GM18951 (cell line): Measurements from ENCODE around the gene MACC1.

Source experiments
- POLR2A ChIP-seq: IDR thresholded peaks from 4 replicates; pipeline ENCODE4 v1.6.1; 2011; ENCODE audit warnings: mild to moderate bottlenecking; ENCODE audit not compliant: insufficient read length, insufficient read depth; ENCODE audit errors: extremely low read depth
- in situ Hi-C: fragments of 300-500 bp; cut with MboI; formaldehyde crosslinking; loops from one replicate; pipeline ENCODE4 v1.12.0; 2022; ENCODE audit warnings: low sequenced_read_pairs, mixed read lengths, inconsistent platforms; ENCODE audit not compliant: unreplicated experiment

MACC1 gene

DNA sequence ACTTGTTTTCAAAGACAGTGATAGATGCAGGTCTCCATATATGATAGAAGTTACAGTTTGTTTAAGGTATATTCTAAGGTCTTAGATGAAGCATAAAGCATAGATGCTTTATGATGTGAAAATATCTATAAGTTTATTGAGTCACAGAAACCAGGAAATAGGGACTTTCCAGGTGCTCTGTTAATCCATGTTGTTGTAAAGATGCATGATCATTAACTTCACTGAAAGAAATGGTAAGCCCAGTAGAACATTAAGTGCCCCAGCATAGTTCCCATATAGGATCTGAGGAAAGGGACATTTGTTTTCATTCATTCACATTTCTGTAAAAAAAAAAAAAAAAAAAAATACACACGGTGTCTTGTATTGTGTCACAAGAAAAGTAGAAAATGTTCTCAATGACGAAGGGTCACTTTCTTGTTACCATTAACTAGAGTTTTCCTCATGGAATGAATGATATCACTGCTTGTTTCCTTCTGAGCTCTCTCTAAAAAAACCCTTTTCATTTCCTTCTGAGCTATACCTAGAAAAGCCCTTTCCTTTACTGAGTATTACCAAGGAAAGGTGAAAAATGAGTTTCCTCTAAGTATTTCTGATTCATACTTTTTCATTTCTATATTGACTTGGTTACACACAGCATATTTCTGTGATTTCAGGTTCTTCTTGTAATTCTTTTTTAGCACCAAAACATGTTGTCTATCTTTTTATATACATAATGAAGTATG, 105.2 kb downstream of the MACC1 start:
- TF ChIP-seq POLR2A = no peak
- in situ Hi-C loops = no loop called here

DNA sequence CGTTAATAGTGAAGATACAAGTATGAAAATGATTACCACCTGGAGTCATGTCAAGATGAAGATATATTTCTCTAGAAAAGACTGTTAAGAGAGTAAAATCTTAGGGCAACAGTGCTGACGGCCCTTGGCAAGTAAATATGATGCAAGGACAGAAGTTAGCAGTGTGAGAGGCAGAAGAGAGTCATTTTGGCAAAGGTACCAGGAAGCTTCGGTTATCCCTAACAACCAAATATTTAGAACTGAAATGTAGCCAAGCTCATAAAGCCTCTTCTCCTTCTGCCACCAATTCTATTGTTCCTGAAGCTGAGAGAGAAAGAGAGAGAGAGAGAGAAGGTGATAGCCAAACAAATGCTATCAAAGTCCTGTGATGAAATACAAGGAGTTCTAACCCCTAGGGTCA, 109.6 kb downstream of the MACC1 start:
- in situ Hi-C loops = no loop called here
- no peak for TF ChIP-seq POLR2A

DNA sequence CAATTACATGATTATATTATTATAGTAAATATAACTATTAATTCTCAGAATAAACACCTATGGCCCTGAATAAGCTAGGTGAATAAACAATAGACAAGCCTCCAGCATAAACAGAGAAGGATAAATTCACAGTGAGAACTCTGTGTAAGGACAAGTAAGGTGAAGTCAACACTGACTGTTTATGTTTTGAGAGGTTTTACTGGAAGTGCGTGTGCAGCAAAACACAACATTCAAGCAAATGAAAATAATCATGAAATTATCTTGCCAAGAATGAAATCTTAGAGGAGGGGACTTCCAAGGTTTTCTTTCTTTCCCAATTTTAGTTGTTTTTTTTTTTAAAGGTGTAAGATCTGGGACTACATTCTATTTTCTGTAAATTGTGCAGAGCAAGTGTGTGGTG, 112.5 kb downstream of the MACC1 start:
- TF ChIP-seq POLR2A = no peak
- in situ Hi-C loops = no loop called here

DNA sequence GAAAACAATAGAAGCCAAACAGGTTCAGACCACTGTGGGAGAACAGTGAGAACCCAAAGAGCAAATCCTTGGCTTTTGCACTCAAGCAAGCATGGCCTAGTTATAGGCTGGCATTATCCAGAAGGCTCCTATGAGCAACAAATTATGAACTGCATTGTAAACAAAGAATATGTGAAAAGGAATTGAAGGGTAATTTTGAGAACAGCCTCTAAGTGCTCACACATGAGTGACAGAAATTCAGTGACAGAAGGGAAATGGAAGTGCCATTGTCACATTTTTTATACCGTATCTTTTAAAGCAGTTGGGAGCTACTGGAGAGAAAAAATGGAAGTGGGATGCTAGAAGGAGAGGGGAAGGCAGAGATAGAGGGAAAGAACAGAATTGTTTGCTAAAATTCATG, 114.2 kb downstream of the MACC1 start:
- no peak for TF ChIP-seq POLR2A
- in situ Hi-C loops = no loop called here

DNA sequence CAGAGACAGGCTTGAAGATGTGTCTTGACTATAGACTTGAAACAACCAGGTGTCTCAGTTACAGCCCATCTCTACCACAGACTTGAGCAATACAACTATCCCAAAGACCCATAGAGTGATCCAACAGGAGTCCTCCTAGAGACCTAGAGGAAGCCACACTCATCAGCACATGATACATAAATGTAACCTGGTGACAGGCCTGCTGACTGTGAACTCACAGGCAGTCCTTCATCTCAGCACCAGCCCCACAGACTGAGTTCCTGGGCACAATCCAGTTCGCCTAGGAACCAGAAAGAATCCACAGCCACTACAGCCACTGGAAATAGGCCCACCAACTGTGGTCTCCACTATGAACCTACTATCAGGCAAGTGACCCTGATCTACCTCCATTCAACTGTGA, 121.3 kb downstream of the MACC1 start:
- in situ Hi-C loops = no loop called here
- no peak for TF ChIP-seq POLR2A

DNA sequence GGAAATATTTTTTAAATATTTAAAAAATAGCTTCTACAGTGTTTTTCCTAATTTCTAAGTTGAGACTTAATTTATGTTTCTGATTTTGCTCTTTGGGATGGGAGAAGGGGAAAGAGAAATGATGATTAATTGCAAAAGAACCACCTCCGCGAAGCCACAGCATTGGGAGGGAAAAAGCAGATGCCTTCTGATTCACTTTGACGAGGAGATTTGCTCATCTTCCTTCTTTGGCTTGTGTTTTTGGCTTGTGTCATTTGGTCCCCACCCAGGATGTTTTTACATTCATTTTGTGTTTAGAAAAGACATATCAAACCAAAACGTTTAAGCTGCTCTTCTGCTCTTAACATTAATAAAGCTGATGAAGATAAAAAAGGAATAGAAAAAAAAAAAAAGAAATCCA, 121.7 kb downstream of the MACC1 start:
- in situ Hi-C loops = no loop called here
- TF ChIP-seq POLR2A = no peak

DNA sequence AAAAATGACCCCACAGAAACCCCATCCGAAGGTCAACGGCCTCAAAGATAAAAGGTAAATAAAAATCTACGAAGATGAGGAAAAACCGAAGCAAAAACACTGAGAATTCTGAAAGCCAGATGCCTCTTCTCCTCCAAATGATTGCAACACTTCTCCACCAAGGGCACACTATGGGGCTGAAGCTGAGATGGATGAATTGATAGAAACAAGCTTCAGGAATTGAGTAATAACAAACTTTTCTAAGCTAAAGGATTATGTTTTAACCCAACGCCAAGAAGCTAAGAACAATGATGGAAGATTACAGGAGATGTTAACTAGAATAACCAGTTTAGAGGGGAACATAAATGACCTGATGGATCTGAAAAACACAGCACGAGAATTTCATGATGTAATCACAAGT, 127.8 kb downstream of the MACC1 start:
- in situ Hi-C loops = no loop called here

DNA sequence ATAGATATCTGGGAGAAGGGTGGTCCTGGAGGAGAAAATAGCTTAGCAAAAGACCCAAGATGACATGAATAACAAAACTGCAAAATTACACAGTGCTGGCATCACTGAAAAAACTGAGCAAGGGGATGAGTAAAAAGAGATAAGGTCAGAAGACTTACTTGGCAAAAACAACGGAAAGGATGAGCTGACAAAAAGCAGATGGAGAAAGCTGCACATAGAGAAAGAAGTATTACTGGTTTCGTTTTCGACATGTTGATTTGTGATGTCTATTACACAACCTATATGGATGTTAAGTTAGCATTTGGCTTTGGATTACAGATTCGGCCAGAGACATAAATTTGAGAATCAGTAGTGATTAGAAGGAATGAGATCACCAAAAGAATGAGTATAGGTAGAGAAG, 132.1 kb downstream of the MACC1 start:
- no peak for TF ChIP-seq POLR2A
- in situ Hi-C loops = no loop called here

More for the DNA sequence above, 127.8 kb downstream of the MACC1 start:
- TF ChIP-seq POLR2A = no peak
